ENCODE measurements around the gene BTD.
"Not testable (repeated sequence)": the region's sequence is repeated elsewhere in the genome, so short reads cannot be mapped to it uniquely, and the experiment has no call there.

The BTD gene

DNA sequence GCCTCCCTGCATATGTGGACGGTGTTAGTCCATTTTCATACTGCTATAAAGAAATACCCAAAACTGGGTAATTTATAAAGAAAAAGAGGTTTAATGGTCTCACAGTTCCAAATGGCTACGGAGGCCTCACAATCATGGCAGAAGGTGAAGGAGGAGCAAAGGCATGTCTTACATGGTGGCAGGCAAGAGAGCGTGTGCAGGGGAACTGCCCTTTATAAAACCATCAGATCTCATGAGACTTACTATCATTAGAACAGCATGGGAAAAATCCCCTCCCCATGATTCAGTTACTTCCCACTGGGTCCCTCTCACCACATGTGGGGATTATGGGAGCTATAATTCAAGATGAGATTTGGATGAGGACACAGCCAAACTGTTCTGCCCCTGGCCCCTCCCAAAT lies 1.3 kb downstream of the BTD start:
- not testable (repeated sequence) for DNase-seq

DNA sequence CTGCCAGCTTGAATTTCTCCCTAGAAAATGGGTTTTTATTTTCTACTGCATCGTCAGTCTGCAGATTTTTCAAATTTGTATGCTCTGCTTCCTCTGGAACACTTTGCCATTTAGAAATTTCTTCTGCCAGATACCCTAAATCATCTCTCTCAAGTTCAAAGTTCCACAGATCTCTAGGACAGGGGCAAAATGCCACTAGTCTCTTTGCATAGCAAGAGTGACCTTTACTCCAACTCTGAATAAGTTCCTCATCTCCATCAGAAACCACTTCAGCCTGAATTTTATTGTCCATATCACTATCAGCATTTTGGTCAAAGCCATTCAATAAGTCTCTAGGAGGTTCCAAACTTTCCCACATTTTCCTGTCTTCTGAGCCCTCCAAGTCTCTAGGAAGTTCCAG lies 3.0 kb downstream of the BTD start:
- DNase-seq = not testable (repeated sequence)

DNA sequence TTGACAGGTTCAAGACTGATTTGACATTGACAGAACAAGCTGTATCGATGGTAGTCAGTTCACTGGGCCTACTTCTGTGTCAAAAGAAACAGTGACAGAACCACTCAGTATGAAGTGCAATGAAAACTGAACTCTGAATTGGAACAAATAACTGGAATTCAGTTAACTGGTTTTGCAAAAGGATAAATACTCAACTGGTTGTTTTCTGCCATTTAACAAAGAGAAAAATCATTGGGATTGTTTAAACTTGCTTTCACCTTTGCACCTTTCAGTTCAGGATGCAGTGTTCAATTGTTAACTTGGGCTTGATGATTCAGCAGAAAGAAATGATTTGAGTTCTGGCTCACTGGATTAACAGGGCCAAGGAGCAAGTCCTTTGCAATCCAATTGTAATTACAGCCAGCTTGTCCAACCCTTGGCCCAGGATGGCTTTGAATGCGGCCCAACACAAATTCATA lies 4.9 kb downstream of the BTD start:
- no peak for DNase-seq

DNA sequence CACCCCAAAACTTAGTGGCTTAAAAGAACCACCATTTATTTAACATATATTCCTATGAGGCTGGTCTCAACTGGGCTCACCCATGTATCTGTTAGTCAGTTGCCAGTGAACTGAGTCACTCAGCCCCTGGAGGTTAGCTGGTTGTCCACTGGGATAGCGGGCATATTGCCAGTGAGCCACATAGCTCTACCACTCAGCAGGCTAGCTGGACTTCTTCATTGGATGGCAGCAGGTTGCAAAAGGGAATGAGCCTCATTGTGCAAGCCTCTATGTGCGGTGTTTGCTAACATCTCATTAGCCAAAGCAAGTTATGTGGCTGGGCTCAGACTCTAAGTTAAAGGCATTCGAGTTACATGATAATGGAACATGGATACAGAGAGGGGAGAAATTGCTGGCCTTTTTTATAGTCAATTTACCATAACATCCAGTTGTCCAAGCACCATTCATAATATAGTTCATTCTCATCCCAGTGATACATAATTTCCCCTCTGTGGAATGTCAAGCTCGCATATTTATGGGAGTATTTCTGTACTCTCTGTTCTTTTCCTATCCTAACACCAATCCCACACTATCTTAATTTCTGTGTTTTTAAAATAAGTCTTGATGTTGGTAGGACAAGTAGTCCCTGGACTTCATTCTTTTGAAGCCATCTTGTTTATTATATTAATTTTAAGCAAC lies 8.7 kb downstream of the BTD start:
- no peak for DNase-seq

DNA sequence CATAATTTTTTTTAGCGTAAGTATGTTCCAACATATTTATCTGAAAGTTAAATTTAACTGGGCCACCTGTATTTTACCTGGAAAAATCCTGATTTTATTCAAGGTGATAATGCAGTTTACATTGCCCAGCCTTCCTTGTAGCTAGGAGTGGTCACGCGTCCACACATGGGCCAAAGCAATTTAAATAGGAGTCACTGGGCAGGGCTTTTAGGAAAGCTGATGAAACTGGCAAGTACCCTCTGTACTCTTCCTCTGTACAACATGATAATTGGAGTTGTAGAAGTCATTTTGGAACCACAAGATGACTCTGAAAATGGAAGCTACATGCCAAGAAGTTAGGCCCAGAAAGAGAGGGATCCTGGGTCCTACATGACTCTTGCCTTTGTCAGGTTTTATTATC lies 9.5 kb downstream of the BTD start:
- no peak for DNase-seq

- no peak for DNase-seq
These were observed 10.5 kb downstream of the BTD start for GRCh38 chr3:15612001-15612400.

GRCh38 chr3:15614958-15615357 lies 13.4 kb downstream of the BTD start:
- DNase-seq = no peak

DNA sequence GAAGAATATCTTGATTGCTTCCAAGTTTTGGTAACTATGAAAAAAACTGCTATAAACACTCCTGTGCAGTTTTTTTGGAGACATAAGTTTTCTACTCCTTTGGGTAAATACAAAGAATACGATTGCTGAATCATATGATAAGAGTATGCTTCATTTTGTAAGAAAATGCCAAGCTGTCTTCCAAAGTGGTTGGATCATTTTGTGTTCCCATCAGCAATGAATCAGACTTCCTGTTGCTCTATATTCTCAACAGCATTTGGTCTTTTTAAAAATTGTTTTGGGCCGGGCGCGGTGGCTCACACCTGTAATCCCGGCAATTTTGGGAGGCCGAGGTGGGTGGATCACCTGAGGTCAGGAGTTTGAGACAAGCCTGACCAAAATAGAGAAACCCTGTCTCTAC lies 14.5 kb downstream of the BTD start:
- no peak for DNase-seq

GRCh38 chr3:15619659-15620464 lies 18.3 kb downstream of the BTD start:
- not testable (repeated sequence) for DNase-seq

GRCh38 chr3:15623535-15624440 lies 22.2 kb downstream of the BTD start:
- no peak for DNase-seq

DNA sequence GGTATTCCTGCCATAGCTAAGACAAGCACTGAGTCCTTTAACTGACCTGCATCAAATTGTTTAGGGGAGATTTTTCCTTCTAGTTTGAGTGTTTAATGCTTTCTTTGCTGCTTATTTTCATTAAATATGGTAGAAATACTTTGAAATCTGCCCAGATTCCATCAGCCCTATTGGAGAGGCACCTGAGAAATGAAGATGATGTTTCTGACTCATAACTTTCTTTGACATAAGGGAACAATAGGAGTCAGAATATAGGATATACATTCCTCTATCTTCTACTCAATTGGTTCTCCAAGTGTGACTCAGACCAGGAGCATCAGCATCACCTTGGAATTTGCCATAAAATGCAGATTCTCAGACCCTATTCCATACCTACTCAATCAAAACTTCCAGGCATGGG lies 27.4 kb downstream of the BTD start:
- no peak for DNase-seq

- peak in 30 of 51 donors; percentile 4 to 82 (median 44) for DNase-seq
These were observed 28.5 kb downstream of the BTD start for GRCh38 chr3:15629860-15630597.

- peak in 3 of 51 donors; percentile 33 to 77 (median 36) for DNase-seq
These were observed 29.3 kb downstream of the BTD start for GRCh38 chr3:15630646-15631350.

GRCh38 chr3:15631426-15632211 lies 30.1 kb downstream of the BTD start:
- no peak for DNase-seq

- no peak for DNase-seq
These were observed 30.7 kb downstream of the BTD start for GRCh38 chr3:15632212-15632580.

- peak in 1 of 51 donors; percentile 30 for DNase-seq
These were observed 31.6 kb downstream of the BTD start for GRCh38 chr3:15633159-15633558.

DNA sequence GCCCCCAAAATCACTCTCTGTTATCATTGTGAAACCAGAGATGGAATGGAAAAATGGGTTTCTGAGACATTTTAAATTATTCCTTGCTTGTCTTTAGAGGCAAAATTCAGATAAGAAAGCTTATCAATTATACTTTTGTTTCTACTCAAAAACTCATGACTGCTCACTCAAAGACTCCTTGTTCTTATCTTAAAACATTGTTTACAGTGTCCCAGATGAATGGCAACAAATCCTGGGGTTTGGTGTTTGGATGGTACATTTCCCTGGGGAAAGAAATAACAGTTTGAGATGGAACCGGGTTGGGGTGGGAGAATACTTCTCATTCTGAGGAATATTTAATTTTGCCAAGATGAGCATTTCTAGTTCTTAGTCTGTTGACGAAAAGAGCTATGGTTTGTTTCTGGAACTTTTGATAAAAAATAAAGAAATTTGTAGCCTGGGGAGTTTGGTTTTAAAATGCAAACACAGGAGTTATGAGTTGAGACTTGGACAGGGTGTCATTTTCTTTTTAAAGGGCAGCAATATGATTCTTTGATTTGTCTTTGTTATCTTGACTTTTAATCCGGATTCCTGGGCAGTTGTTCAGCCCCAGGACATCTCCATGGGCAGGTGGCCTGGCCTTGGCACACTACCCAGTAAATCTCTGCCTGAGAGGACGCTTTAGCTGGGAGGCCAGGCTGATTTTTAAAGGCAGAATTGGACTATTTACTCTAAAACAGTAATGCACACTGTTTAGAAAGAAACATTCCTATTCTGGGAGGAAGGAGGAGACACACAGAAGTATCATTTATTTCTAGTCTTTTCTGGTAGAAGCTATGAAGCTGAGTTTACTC lies 32.4 kb downstream of the BTD start:
- DNase-seq = peak in 8 of 51 donors; percentile 21 to 66 (median 26)

DNA sequence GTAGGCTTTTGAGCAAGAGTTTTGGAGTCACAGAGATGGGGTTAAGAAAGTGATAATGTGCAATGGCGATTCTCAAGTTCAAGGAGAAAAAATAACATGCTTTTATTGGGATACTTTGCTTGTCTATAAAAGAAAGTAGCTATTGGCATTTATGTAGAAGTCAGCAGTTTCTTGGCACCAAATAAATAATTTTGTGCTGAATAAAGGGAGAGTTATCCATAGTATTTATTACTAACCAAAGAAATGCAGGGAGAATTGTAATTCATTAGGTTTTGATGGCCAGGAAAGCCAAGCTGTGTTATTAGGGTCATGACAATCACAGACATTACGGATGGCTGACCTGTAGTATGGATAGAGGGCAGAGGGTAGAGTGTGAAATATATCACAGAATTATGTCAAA lies 33.1 kb downstream of the BTD start:
- DNase-seq = no peak

All from hypothalamus (tissue), 51 donors.